ENCODE data around the gene CYTH1.

DNA sequence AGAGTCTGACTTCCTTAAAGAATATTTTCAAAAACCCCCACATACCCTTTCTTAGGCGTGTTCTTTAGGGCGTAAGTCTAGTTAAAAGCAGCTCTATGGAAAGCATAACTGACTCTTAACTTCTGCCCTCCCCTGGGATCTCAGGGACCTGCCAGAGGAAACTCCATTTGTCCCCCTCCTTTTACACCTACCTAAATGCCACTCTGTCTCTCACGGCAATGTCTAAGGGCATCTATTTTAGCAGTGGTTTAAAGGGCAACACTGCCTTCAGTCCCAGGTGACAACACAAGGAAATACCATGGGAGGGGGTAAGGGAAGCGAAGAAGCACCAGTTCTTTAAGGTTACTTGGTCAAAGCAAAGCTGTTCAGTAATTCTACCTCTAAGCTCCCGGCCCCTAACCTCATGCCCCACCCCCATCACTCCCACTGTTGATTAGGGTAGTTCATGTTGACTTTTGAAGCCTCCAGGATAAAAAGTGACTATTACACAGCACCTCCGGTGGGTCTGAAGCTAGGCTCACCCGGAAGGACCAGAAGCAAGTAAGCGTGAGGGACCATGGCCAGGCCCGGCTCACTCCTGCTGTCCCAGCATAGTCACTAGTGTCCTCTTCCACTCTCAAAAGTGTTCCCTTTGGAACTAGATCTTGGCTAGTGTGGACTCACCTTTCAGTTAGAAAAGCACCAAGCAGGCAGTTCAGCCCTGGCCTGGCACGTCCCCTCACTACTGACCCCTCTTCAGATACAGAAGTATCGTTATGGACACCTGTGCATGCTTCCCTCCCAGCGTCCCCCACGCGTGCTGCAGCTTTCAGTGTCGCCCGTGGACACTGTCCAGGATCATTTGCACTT is 47.1 kb downstream of the CYTH1 start:
- TF ChIP-seq, protein P1, sequence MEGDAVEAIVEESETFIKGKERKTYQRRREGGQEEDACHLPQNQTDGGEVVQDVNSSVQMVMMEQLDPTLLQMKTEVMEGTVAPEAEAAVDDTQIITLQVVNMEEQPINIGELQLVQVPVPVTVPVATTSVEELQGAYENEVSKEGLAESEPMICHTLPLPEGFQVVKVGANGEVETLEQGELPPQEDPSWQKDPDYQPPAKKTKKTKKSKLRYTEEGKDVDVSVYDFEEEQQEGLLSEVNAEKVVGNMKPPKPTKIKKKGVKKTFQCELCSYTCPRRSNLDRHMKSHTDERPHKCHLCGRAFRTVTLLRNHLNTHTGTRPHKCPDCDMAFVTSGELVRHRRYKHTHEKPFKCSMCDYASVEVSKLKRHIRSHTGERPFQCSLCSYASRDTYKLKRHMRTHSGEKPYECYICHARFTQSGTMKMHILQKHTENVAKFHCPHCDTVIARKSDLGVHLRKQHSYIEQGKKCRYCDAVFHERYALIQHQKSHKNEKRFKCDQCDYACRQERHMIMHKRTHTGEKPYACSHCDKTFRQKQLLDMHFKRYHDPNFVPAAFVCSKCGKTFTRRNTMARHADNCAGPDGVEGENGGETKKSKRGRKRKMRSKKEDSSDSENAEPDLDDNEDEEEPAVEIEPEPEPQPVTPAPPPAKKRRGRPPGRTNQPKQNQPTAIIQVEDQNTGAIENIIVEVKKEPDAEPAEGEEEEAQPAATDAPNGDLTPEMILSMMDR (conservative IDR thresholded peaks at IDR 0.05 in 1 of 2, IDR thresholded peaks at IDR 0.05 in 1 of 2; ENCODE audit: extremely low read depth in 1 of 2, insufficient read depth in 1 of 2, low read depth in 1 of 2, low read length in 2 of 2) = no peak
- no peak for TF ChIP-seq EZH2 (IDR thresholded peaks at IDR 0.05; ENCODE audit: borderline replicate concordance, low read length)
